ENCODE data around the gene SETD1A. TPM values are rescaled to one million over a fixed set of nuclear protein-coding genes. Genes with fewer than 3 reads are reported as not detected.

The SETD1A gene
- total RNA-seq, 1 experiment from 2014 or later = 15.8 TPM

GRCh38 chr16:30966033-30966619 is 8.6 kb downstream of the SETD1A start:
- Mint-ChIP-seq H3K4me3 (ENCODE audit: unreplicated experiment) (no peak overlapping the region), H3K9me3 (ENCODE audit: unreplicated experiment) (no peaks in the 10 kb centered on the region), H3K27me3 (ENCODE audit: insufficient read depth, unreplicated experiment) (no peaks in the 10 kb centered on the region), H3K36me3 (ENCODE audit: insufficient read depth, unreplicated experiment) (peaks cover 96% of the 10 kb centered on the region), H3K4me1 (ENCODE audit: insufficient read depth, unreplicated experiment) (no peaks in the 10 kb centered on the region), H3K27ac (ENCODE audit: low read depth, unreplicated experiment) (peak overlapping the region; percentile 75)
- ChIA-PET CTCF (no interaction called here), POLR2A (no interaction called here)
- TF ChIP-seq CTCF (IDR thresholded peaks at IDR 0.05; ENCODE audit: unreplicated experiment) = no peak
- DNase-seq (ENCODE audit: unreplicated experiment) = no peak
- intact Hi-C loops (cut with micrococcal nuclease) = no loop called here
- BruUV-seq (replicated peaks) = no TSS peak

GRCh38 chr16:30967795-30968194 is 10.2 kb downstream of the SETD1A start:
- intact Hi-C loops (cut with micrococcal nuclease) = no loop called here
- no TSS peak for BruUV-seq (replicated peaks)
- no peak for TF ChIP-seq CTCF (IDR thresholded peaks at IDR 0.05; ENCODE audit: unreplicated experiment)
- Mint-ChIP-seq H3K9me3 (ENCODE audit: unreplicated experiment) (no peaks in the 10 kb centered on the region), H3K27me3 (ENCODE audit: insufficient read depth, unreplicated experiment) (no peaks in the 10 kb centered on the region), H3K4me3 (ENCODE audit: unreplicated experiment) (no peak overlapping the region), H3K27ac (ENCODE audit: low read depth, unreplicated experiment) (no peak overlapping the region), H3K4me1 (ENCODE audit: insufficient read depth, unreplicated experiment) (no peaks in the 10 kb centered on the region), H3K36me3 (ENCODE audit: insufficient read depth, unreplicated experiment) (peaks cover 96% of the 10 kb centered on the region)
- POLR2A ChIA-PET = no interaction called here
- CTCF ChIA-PET = no interaction called here
- no peak for DNase-seq (ENCODE audit: unreplicated experiment)

GRCh38 chr16:30969246-30969842 is 11.8 kb downstream of the SETD1A start:
- Mint-ChIP-seq H3K36me3 (ENCODE audit: insufficient read depth, unreplicated experiment) (peaks cover 95% of the 10 kb centered on the region), H3K4me3 (ENCODE audit: unreplicated experiment) (no peak overlapping the region), H3K27me3 (ENCODE audit: insufficient read depth, unreplicated experiment) (no peaks in the 10 kb centered on the region), H3K9me3 (ENCODE audit: unreplicated experiment) (no peaks in the 10 kb centered on the region), H3K27ac (ENCODE audit: low read depth, unreplicated experiment) (no peak overlapping the region), H3K4me1 (ENCODE audit: insufficient read depth, unreplicated experiment) (no peaks in the 10 kb centered on the region)
- POLR2A ChIA-PET = no interaction called here
- TF ChIP-seq CTCF (IDR thresholded peaks at IDR 0.05; ENCODE audit: unreplicated experiment) = no peak
- DNase-seq (ENCODE audit: unreplicated experiment) = no peak
- no TSS peak for BruUV-seq (replicated peaks)
- CTCF ChIA-PET = interaction anchor here (1.5 to 1.8 kb wide), 2 partner anchors 15 to 16 kb away, joined by 5 to 6 read pairs; partner anchors contain the start of gene HSD3B7
- intact Hi-C loops (cut with micrococcal nuclease) = no loop called here

GRCh38 chr16:30971298-30971697 is 13.7 kb downstream of the SETD1A start:
- TF ChIP-seq CTCF (IDR thresholded peaks at IDR 0.05; ENCODE audit: unreplicated experiment) = no peak
- no peaks in the 10 kb centered on the region for H3K27me3 Mint-ChIP-seq (ENCODE audit: insufficient read depth, unreplicated experiment)
- ChIA-PET POLR2A (no interaction called here), CTCF (interaction anchor here (2.6 kb wide), 1 partner anchor 14 kb away, joined by 13 read pairs; the partner anchor contains the start of gene HSD3B7)
- peaks cover 95% of the 10 kb centered on the region for H3K36me3 Mint-ChIP-seq (ENCODE audit: insufficient read depth, unreplicated experiment)
- BruUV-seq (replicated peaks) = no TSS peak
- H3K9me3 Mint-ChIP-seq (ENCODE audit: unreplicated experiment) = no peaks in the 10 kb centered on the region
- peak overlapping the region; percentile 16 for H3K27ac Mint-ChIP-seq (ENCODE audit: low read depth, unreplicated experiment)
- no peak overlapping the region for H3K4me3 Mint-ChIP-seq (ENCODE audit: unreplicated experiment)
- DNase-seq (ENCODE audit: unreplicated experiment) = no peak
- intact Hi-C loops (cut with micrococcal nuclease) = no loop called here
- no peaks in the 10 kb centered on the region for H3K4me1 Mint-ChIP-seq (ENCODE audit: insufficient read depth, unreplicated experiment)

Measured in MCF 10A (cell line).